HepG2 (cell line): Measurements from ENCODE around the gene LMF2. TPM values are rescaled to one million over a fixed set of nuclear protein-coding genes. Genes with fewer than 3 reads are reported as not detected.

ENCODE experiments used
- ARNT2 ChIP-seq: sonication (generic); formaldehyde crosslinking; IDR thresholded peaks from 2 replicates; pipeline ENCODE4 v1.8.0; 2022; ENCODE audit warnings: mild to moderate bottlenecking, low read depth, missing genetic modification reagents, moderate library complexity
- CBX5 ChIP-seq: sonication (generic); formaldehyde crosslinking; IDR thresholded peaks from 2 replicates; pipeline ENCODE4 v1.4.0; 2020; ENCODE audit warnings: missing genetic modification reagents, borderline replicate concordance
- HES4 ChIP-seq: sonication (generic); formaldehyde crosslinking; IDR thresholded peaks from 2 replicates; pipeline ENCODE4 v1.9.0; 2021; ENCODE audit warnings: mild to moderate bottlenecking, missing genetic modification reagents, borderline replicate concordance
- HOXA5 ChIP-seq: sonication (generic); formaldehyde crosslinking; IDR thresholded peaks from 2 replicates; pipeline ENCODE4 v1.4.0; 2020; ENCODE audit warnings: missing genetic modification reagents
- NCOR1 ChIP-seq: fragments of 200-600 bp; sonication (generic); IDR thresholded peaks from 2 replicates; pipeline ENCODE4 v1.7.0; 2017; ENCODE audit warnings: antibody characterized with exemption, low read length, borderline replicate concordance
- SRY ChIP-seq: sonication (generic); formaldehyde crosslinking; IDR thresholded peaks from 2 replicates; pipeline ENCODE4 v1.8.0; 2022; ENCODE audit warnings: mild to moderate bottlenecking, missing genetic modification reagents
- STAT5B ChIP-seq: sonication (generic); formaldehyde crosslinking; IDR thresholded peaks from 2 replicates; pipeline ENCODE4 v1.4.0; 2020; ENCODE audit warnings: missing genetic modification reagents
- TCF12 ChIP-seq, 2 experiments: fragments of 450-650 bp in 1 of 2; sonication (generic) in 1 of 2; formaldehyde crosslinking in 1 of 2; IDR thresholded peaks; 2 replicates each; pipeline versions ENCODE4 v1.6.1 to v1.8.0; 2017 to 2022; ENCODE audit warnings: antibody characterized with exemption in 1 of 2, mild to moderate bottlenecking in 1 of 2, missing genetic modification reagents in 1 of 2, moderate library complexity in 1 of 2
- XRCC5 ChIP-seq: fragments of 200-400 bp; formaldehyde crosslinking; optimal IDR thresholded peaks from 2 replicates; pipeline ENCODE3; 2017; ENCODE audit warnings: mild to moderate bottlenecking, low read length
- ZBTB7A ChIP-seq: sonication (generic); formaldehyde crosslinking; IDR thresholded peaks from 2 replicates; pipeline ENCODE4 v1.8.0; 2022; ENCODE audit warnings: mild to moderate bottlenecking, missing genetic modification reagents
- ZNF749 ChIP-seq: sonication (generic); formaldehyde crosslinking; IDR thresholded peaks from 2 replicates; pipeline ENCODE4 v1.8.0; 2022; ENCODE audit warnings: mild to moderate bottlenecking, missing genetic modification reagents, moderate library complexity, borderline replicate concordance
- ZNF775 ChIP-seq: sonication (generic); formaldehyde crosslinking; IDR thresholded peaks from 2 replicates; pipeline ENCODE4 v1.4.0; 2020; ENCODE audit warnings: missing genetic modification reagents, mild to moderate bottlenecking, moderate library complexity, borderline replicate concordance
- polyA plus RNA-seq, 8 experiments: library from polyadenylated mRNA; depleted of rRNA in 3 of 8; stranded (reverse) in 7 of 8; unstranded in 1 of 8; fragments of >200 nt; fragmentation: Illumina TruSeq in 4 of 8; extraction: Trizol in 4 of 8; gene quantifications; 2 replicates each; pipeline versions ENCODE4 v1.2.1 to v1.2.3, GENCODE V29; 2011 to 2016; ENCODE audit warnings: low read depth in 4 of 8, missing spikeins in 1 of 8, mixed read lengths in 1 of 8; ENCODE audit not compliant: insufficient read depth in 1 of 8
- total RNA-seq, 5 experiments: library from RNA; depleted of rRNA; stranded (reverse); fragments of >200 nt; fragmentation: Illumina TruSeq; extraction: Trizol; gene quantifications; 2 replicates each; pipeline ENCODE4 v1.2.3, GENCODE V29; 2016; ENCODE audit warnings: low read depth in 1 of 5
- TF ChIP-seq, protein P1 (sequence below): sonication (generic); formaldehyde crosslinking; IDR thresholded peaks from 2 replicates; pipeline ENCODE4 v1.4.0; 2020; ENCODE audit warnings: missing genetic modification reagents
- TF ChIP-seq, protein P2 (sequence below): sonication (generic); formaldehyde crosslinking; IDR thresholded peaks from 2 replicates; pipeline ENCODE4 v1.5.1; 2020; ENCODE audit warnings: missing genetic modification reagents, mild to moderate bottlenecking, borderline replicate concordance
- TF ChIP-seq, protein P3 (sequence below): sonication (generic); formaldehyde crosslinking; IDR thresholded peaks from 2 replicates; pipeline ENCODE4 v1.5.0; 2020; ENCODE audit warnings: mild to moderate bottlenecking, missing genetic modification reagents, borderline replicate concordance

The LMF2 gene
- total and polyA plus RNA-seq, 2 of the 13 experiments (the other 11 are each of a cell fraction or from before 2014, with no cell fraction given), result 23.3 to 30.6 TPM

DNA sequence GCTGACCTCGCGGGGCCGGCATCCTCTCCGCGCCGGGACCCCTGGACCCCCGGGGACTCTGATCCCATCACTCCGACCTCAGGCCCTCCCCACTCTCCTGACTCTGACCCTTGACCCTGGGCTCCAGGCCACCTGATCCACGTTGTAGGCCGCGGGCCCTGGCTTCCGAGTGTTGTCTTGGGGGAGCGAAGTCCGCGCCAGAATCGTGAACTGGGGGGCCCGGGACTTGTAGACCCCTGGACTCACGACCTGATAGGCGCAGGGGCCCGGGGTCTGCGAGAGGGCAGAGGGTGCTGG, 23.0 kb upstream of the LMF2 start (continued):
- no peak for TF ChIP-seq ZNF775 (CRISPR knock-in tag)
- TF ChIP-seq NCOR1, result peak; percentile 56
- no peak for TF ChIP-seq TCF12 (IDR thresholded peaks at IDR 0.05)
- TF ChIP-seq TCF12 (CRISPR knock-in tag; IDR thresholded peaks at IDR 0.05), result 0 out of 2 replicates have a peak, but pooled peaks have one; percentile 81
- TF ChIP-seq, protein P1, sequence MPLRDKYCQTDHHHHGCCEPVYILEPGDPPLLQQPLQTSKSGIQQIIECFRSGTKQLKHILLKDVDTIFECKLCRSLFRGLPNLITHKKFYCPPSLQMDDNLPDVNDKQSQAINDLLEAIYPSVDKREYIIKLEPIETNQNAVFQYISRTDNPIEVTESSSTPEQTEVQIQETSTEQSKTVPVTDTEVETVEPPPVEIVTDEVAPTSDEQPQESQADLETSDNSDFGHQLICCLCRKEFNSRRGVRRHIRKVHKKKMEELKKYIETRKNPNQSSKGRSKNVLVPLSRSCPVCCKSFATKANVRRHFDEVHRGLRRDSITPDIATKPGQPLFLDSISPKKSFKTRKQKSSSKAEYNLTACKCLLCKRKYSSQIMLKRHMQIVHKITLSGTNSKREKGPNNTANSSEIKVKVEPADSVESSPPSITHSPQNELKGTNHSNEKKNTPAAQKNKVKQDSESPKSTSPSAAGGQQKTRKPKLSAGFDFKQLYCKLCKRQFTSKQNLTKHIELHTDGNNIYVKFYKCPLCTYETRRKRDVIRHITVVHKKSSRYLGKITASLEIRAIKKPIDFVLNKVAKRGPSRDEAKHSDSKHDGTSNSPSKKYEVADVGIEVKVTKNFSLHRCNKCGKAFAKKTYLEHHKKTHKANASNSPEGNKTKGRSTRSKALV, result 0 out of 2 replicates have a peak, but pooled peaks have one; percentile 18
- TF ChIP-seq ARNT2, result peak; percentile 9; the same call in 1 of the 2 replicates
- 0 out of 2 replicates have a peak, but pooled peaks have one; percentile 2 for TF ChIP-seq HOXA5 (CRISPR knock-in tag)
- 0 out of 2 replicates have a peak, but pooled peaks have one; percentile 10 for TF ChIP-seq STAT5B (CRISPR knock-in tag)
- TF ChIP-seq CBX5 (CRISPR knock-in tag), result no peak
- no peak; the same call in 1 of the 2 replicates for TF ChIP-seq SRY (CRISPR knock-in tag)
- 0 out of 2 replicates have a peak, but pooled peaks have one; percentile 14 for TF ChIP-seq ZNF749
- peak; percentile 16 for TF ChIP-seq XRCC5
- TF ChIP-seq, protein P2, sequence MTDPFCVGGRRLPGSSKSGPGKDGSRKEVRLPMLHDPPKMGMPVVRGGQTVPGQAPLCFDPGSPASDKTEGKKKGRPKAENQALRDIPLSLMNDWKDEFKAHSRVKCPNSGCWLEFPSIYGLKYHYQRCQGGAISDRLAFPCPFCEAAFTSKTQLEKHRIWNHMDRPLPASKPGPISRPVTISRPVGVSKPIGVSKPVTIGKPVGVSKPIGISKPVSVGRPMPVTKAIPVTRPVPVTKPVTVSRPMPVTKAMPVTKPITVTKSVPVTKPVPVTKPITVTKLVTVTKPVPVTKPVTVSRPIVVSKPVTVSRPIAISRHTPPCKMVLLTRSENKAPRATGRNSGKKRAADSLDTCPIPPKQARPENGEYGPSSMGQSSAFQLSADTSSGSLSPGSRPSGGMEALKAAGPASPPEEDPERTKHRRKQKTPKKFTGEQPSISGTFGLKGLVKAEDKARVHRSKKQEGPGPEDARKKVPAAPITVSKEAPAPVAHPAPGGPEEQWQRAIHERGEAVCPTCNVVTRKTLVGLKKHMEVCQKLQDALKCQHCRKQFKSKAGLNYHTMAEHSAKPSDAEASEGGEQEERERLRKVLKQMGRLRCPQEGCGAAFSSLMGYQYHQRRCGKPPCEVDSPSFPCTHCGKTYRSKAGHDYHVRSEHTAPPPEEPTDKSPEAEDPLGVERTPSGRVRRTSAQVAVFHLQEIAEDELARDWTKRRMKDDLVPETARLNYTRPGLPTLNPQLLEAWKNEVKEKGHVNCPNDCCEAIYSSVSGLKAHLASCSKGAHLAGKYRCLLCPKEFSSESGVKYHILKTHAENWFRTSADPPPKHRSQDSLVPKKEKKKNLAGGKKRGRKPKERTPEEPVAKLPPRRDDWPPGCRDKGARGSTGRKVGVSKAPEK (CRISPR knock-in tag), result no peak
- TF ChIP-seq, protein P3, sequence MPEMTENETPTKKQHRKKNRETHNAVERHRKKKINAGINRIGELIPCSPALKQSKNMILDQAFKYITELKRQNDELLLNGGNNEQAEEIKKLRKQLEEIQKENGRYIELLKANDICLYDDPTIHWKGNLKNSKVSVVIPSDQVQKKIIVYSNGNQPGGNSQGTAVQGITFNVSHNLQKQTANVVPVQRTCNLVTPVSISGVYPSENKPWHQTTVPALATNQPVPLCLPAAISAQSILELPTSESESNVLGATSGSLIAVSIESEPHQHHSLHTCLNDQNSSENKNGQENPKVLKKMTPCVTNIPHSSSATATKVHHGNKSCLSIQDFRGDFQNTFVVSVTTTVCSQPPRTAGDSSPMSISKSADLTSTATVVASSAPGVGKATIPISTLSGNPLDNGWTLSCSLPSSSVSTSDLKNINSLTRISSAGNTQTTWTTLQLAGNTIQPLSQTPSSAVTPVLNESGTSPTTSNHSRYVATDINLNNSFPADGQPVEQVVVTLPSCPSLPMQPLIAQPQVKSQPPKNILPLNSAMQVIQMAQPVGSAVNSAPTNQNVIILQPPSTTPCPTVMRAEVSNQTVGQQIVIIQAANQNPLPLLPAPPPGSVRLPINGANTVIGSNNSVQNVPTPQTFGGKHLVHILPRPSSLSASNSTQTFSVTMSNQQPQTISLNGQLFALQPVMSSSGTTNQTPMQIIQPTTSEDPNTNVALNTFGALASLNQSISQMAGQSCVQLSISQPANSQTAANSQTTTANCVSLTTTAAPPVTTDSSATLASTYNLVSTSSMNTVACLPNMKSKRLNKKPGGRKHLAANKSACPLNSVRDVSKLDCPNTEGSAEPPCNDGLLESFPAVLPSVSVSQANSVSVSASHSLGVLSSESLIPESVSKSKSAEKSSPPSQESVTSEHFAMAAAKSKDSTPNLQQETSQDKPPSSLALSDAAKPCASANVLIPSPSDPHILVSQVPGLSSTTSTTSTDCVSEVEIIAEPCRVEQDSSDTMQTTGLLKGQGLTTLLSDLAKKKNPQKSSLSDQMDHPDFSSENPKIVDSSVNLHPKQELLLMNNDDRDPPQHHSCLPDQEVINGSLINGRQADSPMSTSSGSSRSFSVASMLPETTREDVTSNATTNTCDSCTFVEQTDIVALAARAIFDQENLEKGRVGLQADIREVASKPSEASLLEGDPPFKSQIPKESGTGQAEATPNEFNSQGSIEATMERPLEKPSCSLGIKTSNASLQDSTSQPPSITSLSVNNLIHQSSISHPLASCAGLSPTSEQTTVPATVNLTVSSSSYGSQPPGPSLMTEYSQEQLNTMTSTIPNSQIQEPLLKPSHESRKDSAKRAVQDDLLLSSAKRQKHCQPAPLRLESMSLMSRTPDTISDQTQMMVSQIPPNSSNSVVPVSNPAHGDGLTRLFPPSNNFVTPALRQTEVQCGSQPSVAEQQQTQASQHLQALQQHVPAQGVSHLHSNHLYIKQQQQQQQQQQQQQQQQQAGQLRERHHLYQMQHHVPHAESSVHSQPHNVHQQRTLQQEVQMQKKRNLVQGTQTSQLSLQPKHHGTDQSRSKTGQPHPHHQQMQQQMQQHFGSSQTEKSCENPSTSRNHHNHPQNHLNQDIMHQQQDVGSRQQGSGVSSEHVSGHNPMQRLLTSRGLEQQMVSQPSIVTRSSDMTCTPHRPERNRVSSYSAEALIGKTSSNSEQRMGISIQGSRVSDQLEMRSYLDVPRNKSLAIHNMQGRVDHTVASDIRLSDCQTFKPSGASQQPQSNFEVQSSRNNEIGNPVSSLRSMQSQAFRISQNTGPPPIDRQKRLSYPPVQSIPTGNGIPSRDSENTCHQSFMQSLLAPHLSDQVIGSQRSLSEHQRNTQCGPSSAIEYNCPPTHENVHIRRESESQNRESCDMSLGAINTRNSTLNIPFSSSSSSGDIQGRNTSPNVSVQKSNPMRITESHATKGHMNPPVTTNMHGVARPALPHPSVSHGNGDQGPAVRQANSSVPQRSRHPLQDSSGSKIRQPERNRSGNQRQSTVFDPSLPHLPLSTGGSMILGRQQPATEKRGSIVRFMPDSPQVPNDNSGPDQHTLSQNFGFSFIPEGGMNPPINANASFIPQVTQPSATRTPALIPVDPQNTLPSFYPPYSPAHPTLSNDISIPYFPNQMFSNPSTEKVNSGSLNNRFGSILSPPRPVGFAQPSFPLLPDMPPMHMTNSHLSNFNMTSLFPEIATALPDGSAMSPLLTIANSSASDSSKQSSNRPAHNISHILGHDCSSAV (CRISPR knock-in tag), result no peak
- TF ChIP-seq HES4 (CRISPR knock-in tag), result 0 out of 2 replicates have a peak, but pooled peaks have one; percentile 31
- TF ChIP-seq ZBTB7A (CRISPR knock-in tag), result peak; percentile 21
